Neuronal stem cell (in vitro differentiated cells): ENCODE data around the gene GTSF1L.

Source experiments
- DNase-seq: peaks from one replicate; pipeline ENCODE4 v3.0.0-alpha.2; 2013; ENCODE audit warnings: low spot score
- H2AFZ ChIP-seq: one replicate; pipeline ENCODE4 v1.6.1; 2013; ENCODE audit warnings: mild to moderate bottlenecking, low read length, inconsistent platforms
- H2AK5ac ChIP-seq: 2 replicates; pipeline ENCODE4 v1.6.1; 2013; ENCODE audit warnings: low read depth, mild to moderate bottlenecking, inconsistent platforms, low read length, moderate library complexity, mixed read lengths
- H2BK120ac ChIP-seq: 2 replicates; pipeline ENCODE4 v1.6.1; 2013; ENCODE audit warnings: low read depth, mild to moderate bottlenecking, inconsistent platforms, low read length, moderate library complexity, mixed read lengths
- H2BK12ac ChIP-seq: one replicate; pipeline ENCODE4 v1.6.1; 2013; ENCODE audit warnings: low read length, inconsistent platforms
- H2BK15ac ChIP-seq: 2 replicates; pipeline ENCODE4 v1.6.1; 2013; ENCODE audit warnings: mild to moderate bottlenecking, low read length, inconsistent platforms, mixed read lengths
- H2BK5ac ChIP-seq: one replicate; pipeline ENCODE4 v1.6.1; 2013; ENCODE audit warnings: inconsistent platforms, mild to moderate bottlenecking, low read length, moderate library complexity
- H3K14ac ChIP-seq: one replicate; pipeline ENCODE4 v1.6.1; 2013; ENCODE audit warnings: low read length, inconsistent platforms
- H3K18ac ChIP-seq: 2 replicates; pipeline ENCODE4 v1.6.1; 2013; ENCODE audit warnings: low read length, inconsistent platforms
- H3K23ac ChIP-seq: 2 replicates; pipeline ENCODE4 v1.6.1; 2013; ENCODE audit warnings: low read depth, mild to moderate bottlenecking, mixed read lengths, low read length, inconsistent platforms; ENCODE audit not compliant: poor library complexity
- H3K27ac ChIP-seq: replicated peaks from 3 replicates; pipeline ENCODE4 v1.5.1; 2013; ENCODE audit warnings: low read length, inconsistent platforms
- H3K27me3 ChIP-seq, 3 experiments: 2 replicates each; pipeline ENCODE4 v1.6.1; 2013; ENCODE audit warnings: low read length in 3 of 3, mild to moderate bottlenecking in 2 of 3, inconsistent platforms in 1 of 3, low read depth in 1 of 3, mixed read lengths in 1 of 3, moderate library complexity in 1 of 3; ENCODE audit not compliant: control insufficient read depth in 3 of 3, insufficient read depth in 3 of 3
- H3K36me3 ChIP-seq, 2 donors: replicated peaks in 1 of 2; 2 replicates each; pipeline ENCODE4 v1.6.1; 2013; ENCODE audit warnings: low read length in 2 of 2; ENCODE audit not compliant: control insufficient read depth in 2 of 2, insufficient read depth in 2 of 2
- H3K4ac ChIP-seq: 2 replicates; pipeline ENCODE4 v1.6.1; 2013; ENCODE audit warnings: inconsistent platforms, mild to moderate bottlenecking, low read length, moderate library complexity
- H3K4me1 ChIP-seq, 2 donors: 1 replicate in 1 of 2; 2 replicates in 1 of 2; pipeline ENCODE4 v1.6.1; 2013; ENCODE audit warnings: low read length in 2 of 2, low read depth in 1 of 2; ENCODE audit not compliant: control insufficient read depth in 2 of 2, insufficient read depth in 1 of 2
- H3K4me2 ChIP-seq: one replicate; pipeline ENCODE4 v1.6.1; 2013; ENCODE audit warnings: mild to moderate bottlenecking, low read length, inconsistent platforms; ENCODE audit not compliant: insufficient read depth, poor library complexity, severe bottlenecking
- H3K4me3 ChIP-seq, 2 donors: 2 replicates each; pipeline ENCODE4 v1.5.1; 2013; ENCODE audit warnings: low read length in 2 of 2, mild to moderate bottlenecking in 2 of 2, inconsistent platforms in 1 of 2, moderate library complexity in 1 of 2
- H3K79me1 ChIP-seq: one replicate; pipeline ENCODE4 v1.6.1; 2013; ENCODE audit warnings: low read depth, mild to moderate bottlenecking, inconsistent platforms, low read length, moderate library complexity
- H3K9ac ChIP-seq: one replicate; pipeline ENCODE4 v1.6.1; 2013; ENCODE audit warnings: mild to moderate bottlenecking, low read depth, low read length, inconsistent platforms; ENCODE audit not compliant: poor library complexity
- H3K9me3 ChIP-seq, 2 donors: replicated peaks in 1 of 2; 2 replicates each; pipeline versions ENCODE3 to v1.6.1; 2013; ENCODE audit warnings: low read length in 2 of 2, mild to moderate bottlenecking in 2 of 2, inconsistent platforms in 1 of 2, low read depth in 1 of 2, mixed read lengths in 1 of 2, moderate library complexity in 1 of 2; ENCODE audit not compliant: control insufficient read depth in 2 of 2, insufficient read depth in 1 of 2
- H4K8ac ChIP-seq: one replicate; pipeline ENCODE4 v1.6.1; 2013; ENCODE audit warnings: low read depth, mild to moderate bottlenecking, inconsistent platforms, low read length, moderate library complexity
- H4K91ac ChIP-seq: one replicate; pipeline ENCODE4 v1.6.1; 2013; ENCODE audit warnings: low read length, low read depth, mild to moderate bottlenecking, inconsistent platforms; ENCODE audit not compliant: poor library complexity
- WGBS, 2 donors: extraction: QIAGEN DNeasy Blood & Tissue Kit; methylation state at CpG; one replicate each; pipeline ENCODE4 v1.1.7; 2013; ENCODE audit warnings: missing lambda C conversion rate in 2 of 2, mixed read lengths in 1 of 2; ENCODE audit not compliant: insufficient read length in 2 of 2, insufficient replicate concordance in 1 of 2; ENCODE audit errors: extremely low coverage in 2 of 2; 5-methylcytosine and 5-hydroxymethylcytosine counted together

GTSF1L gene

GRCh38 chr20:43767686-43768474, 41.1 kb upstream of the GTSF1L start:
- H3K9me3 ChIP-seq = no peaks in the 10 kb centered on the region
- H4K91ac ChIP-seq = no peak overlapping the region
- no peak overlapping the region for H2BK120ac ChIP-seq
- no peak overlapping the region for H3K23ac ChIP-seq
- H3K4me2 ChIP-seq = no peak overlapping the region
- peaks cover 0 to 6% (median 0%) of the 10 kb centered on the region in 3 experiments for H3K27me3 ChIP-seq
- no peak for DNase-seq
- no peaks in the 10 kb centered on the region for H3K79me1 ChIP-seq
- WGBS, 2 donors = no CpG with 5 or more reads among the region's 5 CpGs
- no peak overlapping the region for H3K4me3 ChIP-seq
- no peak overlapping the region for H3K9ac ChIP-seq
- no peak overlapping the region for H3K27ac ChIP-seq
- no peak overlapping the region for H2AK5ac ChIP-seq
- no peak overlapping the region for H2BK12ac ChIP-seq
- no peak overlapping the region for H3K14ac ChIP-seq
- no peak overlapping the region for H2BK5ac ChIP-seq
- no peak overlapping the region for H2BK15ac ChIP-seq
- peaks cover 18 to 20% of the 10 kb centered on the region in 2 donors for H3K4me1 ChIP-seq
- H3K18ac ChIP-seq = no peak overlapping the region
- H3K4ac ChIP-seq = no peak overlapping the region
- H3K36me3 ChIP-seq = no peaks in the 10 kb centered on the region
- no peak overlapping the region for H2AFZ ChIP-seq
- H4K8ac ChIP-seq = no peak overlapping the region

DNA sequence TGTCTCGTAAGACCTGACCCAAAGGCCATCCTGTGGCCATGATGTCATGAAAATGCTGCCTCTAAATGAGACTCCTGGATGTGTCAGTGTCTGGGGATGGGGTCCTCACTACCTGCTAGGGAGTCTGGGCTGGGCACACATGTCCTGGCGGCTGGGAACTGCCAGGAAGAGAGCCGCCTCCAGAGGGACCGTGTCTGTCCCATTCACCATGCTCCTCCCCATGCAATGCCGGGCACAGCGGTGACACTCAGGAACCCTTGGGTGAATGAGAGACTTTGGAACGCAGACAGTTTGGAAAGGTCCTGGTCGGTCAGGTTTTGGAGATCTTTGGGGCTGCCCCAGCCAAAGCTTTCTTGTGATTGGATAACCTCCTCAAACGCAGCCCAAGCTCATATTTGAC, 40.1 kb upstream of the GTSF1L start:
- H3K18ac ChIP-seq = peak overlapping the region; percentile 84
- no peak overlapping the region for H2BK5ac ChIP-seq
- no peak overlapping the region for H2BK12ac ChIP-seq
- no peak overlapping the region for H3K4me2 ChIP-seq
- DNase-seq = no peak
- H3K79me1 ChIP-seq = no peaks in the 10 kb centered on the region
- H2AFZ ChIP-seq = no peak overlapping the region
- peak overlapping the region; percentile 41 for H4K91ac ChIP-seq
- peak overlapping the region; percentile 6 for H2BK120ac ChIP-seq
- WGBS, 2 donors = no CpG with 5 or more reads among the region's 9 CpGs
- H3K23ac ChIP-seq = no peak overlapping the region
- H3K4me1 ChIP-seq = peaks cover 19 to 22% of the 10 kb centered on the region in 2 donors
- H3K36me3 ChIP-seq = no peaks in the 10 kb centered on the region
- no peak overlapping the region for H3K4me3 ChIP-seq
- peak overlapping the region; percentile 93 for H2AK5ac ChIP-seq
- H4K8ac ChIP-seq = no peak overlapping the region
- H3K9ac ChIP-seq = no peak overlapping the region
- peaks cover 0 to 6% (median 0%) of the 10 kb centered on the region in 3 experiments for H3K27me3 ChIP-seq
- no peak overlapping the region for H3K4ac ChIP-seq
- H3K14ac ChIP-seq = peak overlapping the region; percentile 27
- H3K9me3 ChIP-seq = no peaks in the 10 kb centered on the region
- no peak overlapping the region for H3K27ac ChIP-seq
- H2BK15ac ChIP-seq = peak overlapping the region; percentile 4

DNA sequence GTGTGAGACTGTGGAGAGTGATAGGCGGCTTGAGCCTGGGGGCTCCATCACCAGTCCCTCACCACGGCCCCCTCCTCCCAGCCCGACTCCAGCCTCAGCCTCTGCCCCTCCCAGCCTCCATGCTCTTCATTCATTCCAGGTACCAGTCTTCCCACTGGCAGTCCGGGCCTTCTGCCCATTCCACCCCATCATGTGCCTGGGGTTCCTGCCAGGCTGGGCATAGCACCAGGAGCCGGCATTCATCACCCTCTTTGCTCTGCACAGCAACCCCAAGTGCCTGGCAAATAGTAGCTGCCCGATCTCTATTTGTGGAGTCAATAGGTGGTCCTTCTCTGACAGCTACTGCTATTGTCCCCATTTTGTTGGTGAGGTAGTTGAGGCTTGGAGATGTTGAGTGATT, 39.6 kb upstream of the GTSF1L start:
- H3K4me1 ChIP-seq = peaks cover 16 to 27% of the 10 kb centered on the region in 2 donors
- no peak overlapping the region for H3K27ac ChIP-seq
- H3K79me1 ChIP-seq = no peaks in the 10 kb centered on the region
- peak overlapping the region; percentile 84 for H3K18ac ChIP-seq
- no CpG with 5 or more reads among the region's 6 CpGs for WGBS, 2 donors
- no peak overlapping the region for H2BK5ac ChIP-seq
- peak overlapping the region; percentile 27 for H3K14ac ChIP-seq
- H2AK5ac ChIP-seq = peak overlapping the region; percentile 93
- no peak for DNase-seq
- H2BK12ac ChIP-seq = no peak overlapping the region
- H2AFZ ChIP-seq = peak overlapping the region; percentile 69
- peaks cover 0 to 6% (median 0%) of the 10 kb centered on the region in 3 experiments for H3K27me3 ChIP-seq
- H4K8ac ChIP-seq = no peak overlapping the region
- no peak overlapping the region for H3K4me2 ChIP-seq
- H2BK120ac ChIP-seq = peak overlapping the region; percentile 6
- H3K36me3 ChIP-seq = no peaks in the 10 kb centered on the region
- H3K9ac ChIP-seq = no peak overlapping the region
- H3K9me3 ChIP-seq = no peaks in the 10 kb centered on the region
- peak overlapping the region in 1 of 2 donors; percentile 3 for H3K4me3 ChIP-seq
- H4K91ac ChIP-seq = peak overlapping the region; percentile 41
- no peak overlapping the region for H3K23ac ChIP-seq
- no peak overlapping the region for H3K4ac ChIP-seq
- H2BK15ac ChIP-seq = peak overlapping the region; percentile 4

DNA sequence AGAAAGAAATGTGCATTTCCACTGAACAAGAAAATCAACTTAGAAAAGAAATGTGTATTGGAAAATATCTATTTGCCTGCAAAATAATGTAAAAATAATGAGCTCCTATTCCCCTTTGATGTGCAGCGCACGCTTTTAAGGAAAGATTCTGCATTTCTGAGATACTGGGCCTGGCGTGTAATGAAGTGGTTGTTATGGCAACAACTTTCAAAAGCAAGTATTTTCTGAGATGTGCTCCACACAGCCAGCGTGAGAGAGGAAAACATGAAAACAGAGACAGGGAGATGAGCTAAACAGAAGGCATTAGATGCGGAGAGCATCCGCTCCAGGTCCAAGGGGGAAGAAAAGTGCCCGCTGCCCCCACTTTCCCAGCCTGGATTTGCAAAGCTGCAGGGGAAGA, 39.1 kb upstream of the GTSF1L start:
- no peak overlapping the region for H4K91ac ChIP-seq
- H2BK15ac ChIP-seq = no peak overlapping the region
- H3K79me1 ChIP-seq = no peaks in the 10 kb centered on the region
- no peak overlapping the region for H2AK5ac ChIP-seq
- no peaks in the 10 kb centered on the region for H3K36me3 ChIP-seq
- H3K4ac ChIP-seq = no peak overlapping the region
- H3K9me3 ChIP-seq = no peaks in the 10 kb centered on the region
- no CpG with 5 or more reads among the region's 7 CpGs for WGBS, 2 donors
- peak overlapping the region; percentile 84 for H3K18ac ChIP-seq
- no peak overlapping the region for H3K23ac ChIP-seq
- H3K14ac ChIP-seq = no peak overlapping the region
- no peak overlapping the region for H4K8ac ChIP-seq
- no peak overlapping the region for H3K4me2 ChIP-seq
- no peak overlapping the region for H2BK5ac ChIP-seq
- H2BK120ac ChIP-seq = no peak overlapping the region
- no peak overlapping the region for H3K27ac ChIP-seq
- H2BK12ac ChIP-seq = no peak overlapping the region
- no peak for DNase-seq
- peak overlapping the region in 1 of 2 donors; percentile 3 for H3K4me3 ChIP-seq
- peaks cover 0 to 6% (median 0%) of the 10 kb centered on the region in 3 experiments for H3K27me3 ChIP-seq
- peaks cover 16 to 30% of the 10 kb centered on the region in 2 donors for H3K4me1 ChIP-seq
- no peak overlapping the region for H3K9ac ChIP-seq
- peak overlapping the region; percentile 69 for H2AFZ ChIP-seq
